GM23338 (cell line): ENCODE results near the gene WRAP53. TPM values are rescaled to one million over a fixed set of nuclear protein-coding genes. Genes with fewer than 3 reads are reported as not detected.

Source experiments
- ETS1 ChIP-seq: IDR thresholded peaks from 2 replicates; pipeline ENCODE4 v1.6.1; 2016; ENCODE audit warnings: antibody characterized with exemption
- EZH2 ChIP-seq: fragments of 200-600 bp; sonication (generic); IDR thresholded peaks from one replicate; pipeline ENCODE4 v1.8.0; 2017; ENCODE audit warnings: antibody characterized with exemption, mild to moderate bottlenecking, low read depth; ENCODE audit not compliant: unreplicated experiment
- EZH2phosphoT487 ChIP-seq: fragments of 200-600 bp; sonication (generic); IDR thresholded peaks from one replicate; pipeline ENCODE4 v1.8.1; 2018; ENCODE audit warnings: antibody characterized with exemption; ENCODE audit not compliant: unreplicated experiment
- POLR2AphosphoS5 ChIP-seq: IDR thresholded peaks from 2 replicates; pipeline ENCODE4 v1.6.1; 2016; ENCODE audit warnings: antibody characterized with exemption, low read depth
- REST ChIP-seq: IDR thresholded peaks from one replicate; pipeline ENCODE4 v1.6.1; 2018; ENCODE audit warnings: antibody characterized with exemption; ENCODE audit not compliant: unreplicated experiment
- ZNF462 ChIP-seq: fragments of 250-450 bp; sonication (Bioruptor Pico); IDR thresholded peaks from 2 replicates; pipeline ENCODE4 v1.5.0; 2020; ENCODE audit warnings: mild to moderate bottlenecking, moderate library complexity
- polyA plus RNA-seq: library from polyadenylated mRNA; unstranded; fragments of >200 nt; fragmentation: Nextera tagmentation; extraction: Ambion mirVana; gene quantifications from 2 replicates; pipeline ENCODE4 v1.2.1, GENCODE V29; 2016
- total RNA-seq: library from RNA; depleted of rRNA; stranded (reverse); fragments of >200 nt; shearing (Covaris generic); gene quantifications from 2 replicates; pipeline ENCODE4 v1.2.3, GENCODE V29; 2014

Gene WRAP53
- total and polyA plus RNA-seq, 2 experiments from 2014 or later, result 28.1 to 33.3 TPM

DNA sequence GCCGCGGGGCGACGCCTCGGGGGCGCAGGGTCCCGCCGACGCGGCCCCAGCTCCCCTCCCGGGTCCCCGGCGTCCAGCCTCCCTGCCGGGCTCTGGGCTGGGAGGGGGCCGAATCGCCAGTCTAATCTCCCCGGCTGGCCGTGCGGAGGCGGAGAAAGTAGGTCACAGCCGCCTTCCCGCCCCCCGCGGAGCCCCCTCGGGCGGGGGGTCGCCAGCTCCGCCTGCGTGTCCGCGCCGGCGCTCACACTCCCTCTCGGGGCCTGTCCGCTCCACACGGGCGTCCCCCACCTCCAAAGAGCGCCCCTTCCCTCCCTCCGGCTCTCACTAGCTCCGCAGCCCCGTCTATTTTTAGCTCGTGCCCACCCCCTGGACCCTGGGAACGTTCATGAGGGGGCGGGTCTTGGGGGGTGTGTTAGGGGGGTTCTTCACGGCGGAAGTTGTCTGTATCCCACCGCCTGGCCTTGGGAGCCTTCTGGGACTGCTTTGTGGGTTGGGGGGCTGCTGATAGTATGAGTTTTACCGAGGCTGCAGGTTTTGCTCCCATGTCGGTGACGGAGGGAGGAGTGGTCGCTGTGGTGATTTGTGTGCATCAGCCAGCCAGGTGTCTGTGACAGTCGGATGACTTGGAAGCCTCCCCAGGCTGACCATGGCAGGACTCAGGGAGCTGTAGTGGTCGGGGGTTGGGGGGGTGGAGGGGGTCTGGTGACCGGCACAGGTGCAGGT is 36.5 kb upstream of the WRAP53 start (continued):
- no peak for TF ChIP-seq ZNF462 (CRISPR knock-in tag)
- TF ChIP-seq EZH2, result no peak
- TF ChIP-seq EZH2phosphoT487, result no peak
- TF ChIP-seq ETS1, result no peak
- TF ChIP-seq REST, result no peak
- no peak for TF ChIP-seq POLR2AphosphoS5
